ENCODE results near the gene GBA2. TPM values are rescaled to one million over a fixed set of nuclear protein-coding genes. Genes with fewer than 3 reads are reported as not detected.

Gene GBA2
- total and polyA plus RNA-seq, 2 experiments from 2014 or later = 32.1 to 80.1 TPM

DNA sequence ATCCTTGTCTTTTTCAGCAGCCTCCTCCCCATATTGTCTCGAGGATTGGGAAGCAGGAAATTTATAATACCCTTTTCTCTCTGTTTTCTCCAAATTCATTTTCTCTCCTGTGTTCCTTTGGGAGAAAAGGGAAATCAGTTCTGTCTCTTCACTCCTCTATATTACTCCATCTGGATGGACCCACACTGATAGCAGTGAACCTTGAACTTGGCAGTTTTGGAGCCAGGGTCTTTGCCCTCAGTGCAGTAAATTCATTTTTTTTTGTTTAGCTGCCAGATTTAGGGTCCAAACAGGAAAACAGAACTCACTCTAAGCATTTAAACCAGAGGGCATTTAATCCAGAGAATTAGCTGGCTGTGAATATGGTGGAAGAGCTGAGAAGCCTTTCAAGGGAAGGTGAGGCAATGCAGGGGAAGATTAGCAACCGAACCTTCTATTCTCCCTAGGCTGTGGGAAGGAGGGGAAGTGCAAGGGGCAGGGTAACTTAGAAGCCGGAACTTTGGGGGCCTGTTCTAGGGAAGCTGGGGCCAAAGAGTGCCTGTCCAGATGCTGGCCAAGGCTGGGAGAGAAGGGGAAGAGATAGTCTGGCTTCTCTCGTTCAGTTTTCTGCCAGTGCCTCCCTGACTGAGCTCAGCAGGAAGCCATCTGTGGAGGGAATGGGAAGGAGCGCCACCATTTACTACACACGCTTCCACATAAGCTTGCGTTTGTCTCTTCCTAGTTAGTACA is 26.0 kb upstream of the GBA2 start:
- H3K36me3 ChIP-seq (ENCODE audit: insufficient read depth) = no peaks in the 10 kb centered on the region
- H3K27me3 ChIP-seq (ENCODE audit: insufficient read depth) = no peaks in the 10 kb centered on the region
- peaks cover 3% of the 10 kb centered on the region; the same call in 1 of the 2 replicates for H4K20me1 ChIP-seq (replicated peaks; ENCODE audit: insufficient read depth)
- Mint-ChIP-seq H3K27me3 (ENCODE audit: insufficient read depth, low read depth, poor library complexity) (no peaks in the 10 kb centered on the region), H3K9me3 (no peaks in the 10 kb centered on the region), H3K4me1 (peaks cover 16% of the 10 kb centered on the region), H3K36me3 (ENCODE audit: low read depth) (no peaks in the 10 kb centered on the region), H3K27ac (peak overlapping the region; percentile 88), H3K4me3 (no peak overlapping the region)
- H3K4me1 ChIP-seq (ENCODE audit: insufficient read depth) = peaks cover 16% of the 10 kb centered on the region
- H3K27ac ChIP-seq (ENCODE audit: low read depth) = peak overlapping the region; percentile 82; the same call in 1 of the 2 replicates
- no peaks in the 10 kb centered on the region for H3K9me2 ChIP-seq (ENCODE audit: insufficient read depth)
- TF ChIP-seq JUNB (IDR thresholded peaks at IDR 0.05; ENCODE audit: unreplicated experiment) (no peak), EZH2phosphoT487 (IDR thresholded peaks at IDR 0.05; ENCODE audit: unreplicated experiment) (no peak), POLR2AphosphoS5 (IDR thresholded peaks at IDR 0.05; ENCODE audit: low read depth) (no peak), ZNF114 (CRISPR knock-in tag; IDR thresholded peaks at IDR 0.05) (no peak), CREB1 (CRISPR knock-in tag; IDR thresholded peaks at IDR 0.05; ENCODE audit: low read depth) (no peak)
- TF ChIP-seq, protein P1, sequence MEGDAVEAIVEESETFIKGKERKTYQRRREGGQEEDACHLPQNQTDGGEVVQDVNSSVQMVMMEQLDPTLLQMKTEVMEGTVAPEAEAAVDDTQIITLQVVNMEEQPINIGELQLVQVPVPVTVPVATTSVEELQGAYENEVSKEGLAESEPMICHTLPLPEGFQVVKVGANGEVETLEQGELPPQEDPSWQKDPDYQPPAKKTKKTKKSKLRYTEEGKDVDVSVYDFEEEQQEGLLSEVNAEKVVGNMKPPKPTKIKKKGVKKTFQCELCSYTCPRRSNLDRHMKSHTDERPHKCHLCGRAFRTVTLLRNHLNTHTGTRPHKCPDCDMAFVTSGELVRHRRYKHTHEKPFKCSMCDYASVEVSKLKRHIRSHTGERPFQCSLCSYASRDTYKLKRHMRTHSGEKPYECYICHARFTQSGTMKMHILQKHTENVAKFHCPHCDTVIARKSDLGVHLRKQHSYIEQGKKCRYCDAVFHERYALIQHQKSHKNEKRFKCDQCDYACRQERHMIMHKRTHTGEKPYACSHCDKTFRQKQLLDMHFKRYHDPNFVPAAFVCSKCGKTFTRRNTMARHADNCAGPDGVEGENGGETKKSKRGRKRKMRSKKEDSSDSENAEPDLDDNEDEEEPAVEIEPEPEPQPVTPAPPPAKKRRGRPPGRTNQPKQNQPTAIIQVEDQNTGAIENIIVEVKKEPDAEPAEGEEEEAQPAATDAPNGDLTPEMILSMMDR (conservative IDR thresholded peaks at IDR 0.05; ENCODE audit: low read depth in 2 of 2) = no peak
- ATAC-seq = peak; percentile 76
- no peak overlapping the region for H3K4me3 ChIP-seq
- H2AFZ ChIP-seq = peak overlapping the region; percentile 35; the same call in 1 of the 2 replicates
- H3F3A ChIP-seq (replicated peaks; ENCODE audit: low read depth) = 0 out of 2 replicates have a peak, but pooled peaks cover 4% of the 10 kb centered on the region
- H3K79me2 ChIP-seq (replicated peaks; ENCODE audit: insufficient read depth) = no peaks in the 10 kb centered on the region
- peak overlapping the region; percentile 14; the same call in 1 of the 2 replicates for H3K4me2 ChIP-seq
- peak; percentile 50 for DNase-seq (ENCODE audit: low spot score)

DNA sequence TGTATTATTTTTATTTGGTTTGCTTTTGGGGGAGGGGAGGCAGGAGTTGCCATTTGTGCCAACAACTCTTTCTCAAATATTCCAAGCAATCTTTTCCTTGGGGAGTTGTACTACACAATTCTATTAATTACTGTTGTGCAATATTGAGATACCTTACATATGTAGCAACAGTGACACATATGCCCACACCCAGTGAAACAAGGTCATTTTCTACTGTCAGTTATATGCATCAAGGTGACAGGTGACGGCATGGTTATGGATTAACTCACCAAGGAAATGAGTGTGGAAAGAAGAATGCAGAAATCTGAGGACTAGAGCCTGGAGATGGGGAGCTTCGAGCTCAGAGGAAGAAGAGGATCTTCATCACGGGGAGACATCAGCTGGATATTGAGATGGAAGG is 22.9 kb upstream of the GBA2 start:
- peaks cover 16% of the 10 kb centered on the region for H3K4me1 ChIP-seq (ENCODE audit: insufficient read depth)
- no peak overlapping the region for H3K27ac Mint-ChIP-seq
- H3K4me1 Mint-ChIP-seq = peaks cover 16% of the 10 kb centered on the region
- TF ChIP-seq JUNB (IDR thresholded peaks at IDR 0.05; ENCODE audit: unreplicated experiment) (no peak), ZNF331 (CRISPR knock-in tag; IDR thresholded peaks at IDR 0.05; ENCODE audit: low read depth) (no peak)
- no peaks in the 10 kb centered on the region for H3K27me3 ChIP-seq (ENCODE audit: insufficient read depth)
- no peaks in the 10 kb centered on the region; the same call in 1 of the 2 replicates for H3K79me2 ChIP-seq (replicated peaks; ENCODE audit: insufficient read depth)
- ATAC-seq (no peak), DNase-seq (ENCODE audit: low spot score) (no peak)
- no peaks in the 10 kb centered on the region for H3K36me3 Mint-ChIP-seq (ENCODE audit: low read depth)
- H3K4me3 Mint-ChIP-seq = no peak overlapping the region
- H3K4me2 ChIP-seq = no peak overlapping the region
- 0 out of 2 replicates have a peak, but pooled peaks cover 4% of the 10 kb centered on the region for H3F3A ChIP-seq (replicated peaks; ENCODE audit: low read depth)
- H4K20me1 ChIP-seq (replicated peaks; ENCODE audit: insufficient read depth) = peaks cover 3% of the 10 kb centered on the region; the same call in 1 of the 2 replicates
- no peaks in the 10 kb centered on the region for H3K27me3 Mint-ChIP-seq (ENCODE audit: insufficient read depth, low read depth, poor library complexity)
- no peak overlapping the region for H3K27ac ChIP-seq (ENCODE audit: low read depth)
- no peaks in the 10 kb centered on the region for H3K36me3 ChIP-seq (ENCODE audit: insufficient read depth)
- H2AFZ ChIP-seq = no peak overlapping the region
- no peaks in the 10 kb centered on the region for H3K9me3 Mint-ChIP-seq
- no peaks in the 10 kb centered on the region for H3K9me2 ChIP-seq (ENCODE audit: insufficient read depth)
- H3K4me3 ChIP-seq = no peak overlapping the region

DNA sequence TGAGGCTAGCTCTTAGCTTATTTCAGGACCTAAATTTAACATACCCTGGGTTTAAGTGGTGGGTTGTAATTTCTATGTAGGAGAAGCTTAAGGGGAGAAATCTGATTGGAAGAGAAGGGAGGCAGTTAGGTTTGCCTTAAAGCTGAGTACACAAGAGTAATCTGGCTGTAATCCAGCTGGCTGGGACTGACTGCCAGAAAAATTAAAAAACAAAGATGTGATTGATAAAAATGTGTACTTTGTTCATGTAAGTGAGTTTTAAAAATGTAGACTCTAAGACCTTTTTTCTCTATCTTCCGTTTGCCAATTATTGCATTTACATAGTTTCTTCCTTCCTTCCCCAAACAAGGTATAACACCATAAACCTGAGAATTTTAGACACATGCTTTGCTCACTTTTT is 22.5 kb upstream of the GBA2 start:
- H3F3A ChIP-seq (replicated peaks; ENCODE audit: low read depth) = 0 out of 2 replicates have a peak, but pooled peaks cover 4% of the 10 kb centered on the region
- Mint-ChIP-seq H3K27ac (no peak overlapping the region), H3K4me3 (no peak overlapping the region), H3K9me3 (no peaks in the 10 kb centered on the region), H3K36me3 (ENCODE audit: low read depth) (no peaks in the 10 kb centered on the region), H3K27me3 (ENCODE audit: insufficient read depth, low read depth, poor library complexity) (no peaks in the 10 kb centered on the region), H3K4me1 (peaks cover 16% of the 10 kb centered on the region)
- H3K27me3 ChIP-seq (ENCODE audit: insufficient read depth) = no peaks in the 10 kb centered on the region
- no peak overlapping the region for H2AFZ ChIP-seq
- H3K27ac ChIP-seq (ENCODE audit: low read depth) = no peak overlapping the region
- H3K79me2 ChIP-seq (replicated peaks; ENCODE audit: insufficient read depth) = peaks cover 4% of the 10 kb centered on the region; the same call in 1 of the 2 replicates
- no peaks in the 10 kb centered on the region for H3K36me3 ChIP-seq (ENCODE audit: insufficient read depth)
- peaks cover 3% of the 10 kb centered on the region; the same call in 1 of the 2 replicates for H4K20me1 ChIP-seq (replicated peaks; ENCODE audit: insufficient read depth)
- H3K4me1 ChIP-seq (ENCODE audit: insufficient read depth) = peaks cover 16% of the 10 kb centered on the region
- H3K4me3 ChIP-seq = no peak overlapping the region
- DNase-seq (ENCODE audit: low spot score) = no peak
- no peak for ATAC-seq
- H3K4me2 ChIP-seq = no peak overlapping the region
- no peaks in the 10 kb centered on the region for H3K9me2 ChIP-seq (ENCODE audit: insufficient read depth)
- no peak for TF ChIP-seq CREB1 (CRISPR knock-in tag; IDR thresholded peaks at IDR 0.05; ENCODE audit: low read depth)
- no peak for TF ChIP-seq STAT1 (IDR thresholded peaks at IDR 0.05; ENCODE audit: unreplicated experiment)
- TF ChIP-seq EZH2phosphoT487 (IDR thresholded peaks at IDR 0.05; ENCODE audit: unreplicated experiment) = no peak
- TF ChIP-seq POLR2AphosphoS5 (IDR thresholded peaks at IDR 0.05; ENCODE audit: low read depth) = no peak
- TF ChIP-seq ZNF331 (CRISPR knock-in tag; IDR thresholded peaks at IDR 0.05; ENCODE audit: low read depth) = no peak
- TF ChIP-seq ZNF114 (CRISPR knock-in tag; IDR thresholded peaks at IDR 0.05) = no peak
- TF ChIP-seq, protein P2, sequence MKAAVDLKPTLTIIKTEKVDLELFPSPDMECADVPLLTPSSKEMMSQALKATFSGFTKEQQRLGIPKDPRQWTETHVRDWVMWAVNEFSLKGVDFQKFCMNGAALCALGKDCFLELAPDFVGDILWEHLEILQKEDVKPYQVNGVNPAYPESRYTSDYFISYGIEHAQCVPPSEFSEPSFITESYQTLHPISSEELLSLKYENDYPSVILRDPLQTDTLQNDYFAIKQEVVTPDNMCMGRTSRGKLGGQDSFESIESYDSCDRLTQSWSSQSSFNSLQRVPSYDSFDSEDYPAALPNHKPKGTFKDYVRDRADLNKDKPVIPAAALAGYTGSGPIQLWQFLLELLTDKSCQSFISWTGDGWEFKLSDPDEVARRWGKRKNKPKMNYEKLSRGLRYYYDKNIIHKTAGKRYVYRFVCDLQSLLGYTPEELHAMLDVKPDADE (IDR thresholded peaks at IDR 0.05) = no peak
- TF ChIP-seq, protein P3, sequence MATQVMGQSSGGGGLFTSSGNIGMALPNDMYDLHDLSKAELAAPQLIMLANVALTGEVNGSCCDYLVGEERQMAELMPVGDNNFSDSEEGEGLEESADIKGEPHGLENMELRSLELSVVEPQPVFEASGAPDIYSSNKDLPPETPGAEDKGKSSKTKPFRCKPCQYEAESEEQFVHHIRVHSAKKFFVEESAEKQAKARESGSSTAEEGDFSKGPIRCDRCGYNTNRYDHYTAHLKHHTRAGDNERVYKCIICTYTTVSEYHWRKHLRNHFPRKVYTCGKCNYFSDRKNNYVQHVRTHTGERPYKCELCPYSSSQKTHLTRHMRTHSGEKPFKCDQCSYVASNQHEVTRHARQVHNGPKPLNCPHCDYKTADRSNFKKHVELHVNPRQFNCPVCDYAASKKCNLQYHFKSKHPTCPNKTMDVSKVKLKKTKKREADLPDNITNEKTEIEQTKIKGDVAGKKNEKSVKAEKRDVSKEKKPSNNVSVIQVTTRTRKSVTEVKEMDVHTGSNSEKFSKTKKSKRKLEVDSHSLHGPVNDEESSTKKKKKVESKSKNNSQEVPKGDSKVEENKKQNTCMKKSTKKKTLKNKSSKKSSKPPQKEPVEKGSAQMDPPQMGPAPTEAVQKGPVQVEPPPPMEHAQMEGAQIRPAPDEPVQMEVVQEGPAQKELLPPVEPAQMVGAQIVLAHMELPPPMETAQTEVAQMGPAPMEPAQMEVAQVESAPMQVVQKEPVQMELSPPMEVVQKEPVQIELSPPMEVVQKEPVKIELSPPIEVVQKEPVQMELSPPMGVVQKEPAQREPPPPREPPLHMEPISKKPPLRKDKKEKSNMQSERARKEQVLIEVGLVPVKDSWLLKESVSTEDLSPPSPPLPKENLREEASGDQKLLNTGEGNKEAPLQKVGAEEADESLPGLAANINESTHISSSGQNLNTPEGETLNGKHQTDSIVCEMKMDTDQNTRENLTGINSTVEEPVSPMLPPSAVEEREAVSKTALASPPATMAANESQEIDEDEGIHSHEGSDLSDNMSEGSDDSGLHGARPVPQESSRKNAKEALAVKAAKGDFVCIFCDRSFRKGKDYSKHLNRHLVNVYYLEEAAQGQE (IDR thresholded peaks at IDR 0.05; ENCODE audit: unreplicated experiment) = no peak
- no peak for TF ChIP-seq NANOG (IDR thresholded peaks at IDR 0.05; ENCODE audit: borderline replicate concordance)
- TF ChIP-seq JUNB (IDR thresholded peaks at IDR 0.05; ENCODE audit: unreplicated experiment) = no peak

All from GM23338 (cell line).